Neuronal stem cell (in vitro differentiated cells): Measurements from ENCODE around the gene LACRT.
A peak's percentile ranks its signal among the peaks of the same experiment; 100 is the strongest.

Experiments
- DNase-seq: peaks from one replicate; pipeline ENCODE4 v3.0.0-alpha.2; 2013; ENCODE audit warnings: low spot score
- H2AFZ ChIP-seq: one replicate; pipeline ENCODE4 v1.6.1; 2013; ENCODE audit warnings: mild to moderate bottlenecking, low read length, inconsistent platforms
- H2AK5ac ChIP-seq: 2 replicates; pipeline ENCODE4 v1.6.1; 2013; ENCODE audit warnings: low read depth, mild to moderate bottlenecking, inconsistent platforms, low read length, moderate library complexity, mixed read lengths
- H2BK120ac ChIP-seq: 2 replicates; pipeline ENCODE4 v1.6.1; 2013; ENCODE audit warnings: low read depth, mild to moderate bottlenecking, inconsistent platforms, low read length, moderate library complexity, mixed read lengths
- H2BK12ac ChIP-seq: one replicate; pipeline ENCODE4 v1.6.1; 2013; ENCODE audit warnings: low read length, inconsistent platforms
- H2BK15ac ChIP-seq: 2 replicates; pipeline ENCODE4 v1.6.1; 2013; ENCODE audit warnings: mild to moderate bottlenecking, low read length, inconsistent platforms, mixed read lengths
- H2BK5ac ChIP-seq: one replicate; pipeline ENCODE4 v1.6.1; 2013; ENCODE audit warnings: inconsistent platforms, mild to moderate bottlenecking, low read length, moderate library complexity
- H3K14ac ChIP-seq: one replicate; pipeline ENCODE4 v1.6.1; 2013; ENCODE audit warnings: low read length, inconsistent platforms
- H3K18ac ChIP-seq: 2 replicates; pipeline ENCODE4 v1.6.1; 2013; ENCODE audit warnings: low read length, inconsistent platforms
- H3K23ac ChIP-seq: 2 replicates; pipeline ENCODE4 v1.6.1; 2013; ENCODE audit warnings: low read depth, mild to moderate bottlenecking, mixed read lengths, low read length, inconsistent platforms; ENCODE audit not compliant: poor library complexity
- H3K27ac ChIP-seq: replicated peaks from 3 replicates; pipeline ENCODE4 v1.5.1; 2013; ENCODE audit warnings: low read length, inconsistent platforms
- H3K27me3 ChIP-seq, 3 experiments: 2 replicates each; pipeline ENCODE4 v1.6.1; 2013; ENCODE audit warnings: low read length in 3 of 3, mild to moderate bottlenecking in 2 of 3, inconsistent platforms in 1 of 3, low read depth in 1 of 3, mixed read lengths in 1 of 3, moderate library complexity in 1 of 3; ENCODE audit not compliant: control insufficient read depth in 3 of 3, insufficient read depth in 3 of 3
- H3K36me3 ChIP-seq, 2 donors: replicated peaks in 1 of 2; 2 replicates each; pipeline ENCODE4 v1.6.1; 2013; ENCODE audit warnings: low read length in 2 of 2; ENCODE audit not compliant: control insufficient read depth in 2 of 2, insufficient read depth in 2 of 2
- H3K4ac ChIP-seq: 2 replicates; pipeline ENCODE4 v1.6.1; 2013; ENCODE audit warnings: inconsistent platforms, mild to moderate bottlenecking, low read length, moderate library complexity
- H3K4me1 ChIP-seq, 2 donors: 1 replicate in 1 of 2; 2 replicates in 1 of 2; pipeline ENCODE4 v1.6.1; 2013; ENCODE audit warnings: low read length in 2 of 2, low read depth in 1 of 2; ENCODE audit not compliant: control insufficient read depth in 2 of 2, insufficient read depth in 1 of 2
- H3K4me2 ChIP-seq: one replicate; pipeline ENCODE4 v1.6.1; 2013; ENCODE audit warnings: mild to moderate bottlenecking, low read length, inconsistent platforms; ENCODE audit not compliant: insufficient read depth, poor library complexity, severe bottlenecking
- H3K4me3 ChIP-seq, 2 donors: 2 replicates each; pipeline ENCODE4 v1.5.1; 2013; ENCODE audit warnings: low read length in 2 of 2, mild to moderate bottlenecking in 2 of 2, inconsistent platforms in 1 of 2, moderate library complexity in 1 of 2
- H3K79me1 ChIP-seq: one replicate; pipeline ENCODE4 v1.6.1; 2013; ENCODE audit warnings: low read depth, mild to moderate bottlenecking, inconsistent platforms, low read length, moderate library complexity
- H3K9ac ChIP-seq: one replicate; pipeline ENCODE4 v1.6.1; 2013; ENCODE audit warnings: mild to moderate bottlenecking, low read depth, low read length, inconsistent platforms; ENCODE audit not compliant: poor library complexity
- H3K9me3 ChIP-seq, 2 donors: replicated peaks in 1 of 2; 2 replicates each; pipeline versions ENCODE3 to v1.6.1; 2013; ENCODE audit warnings: low read length in 2 of 2, mild to moderate bottlenecking in 2 of 2, inconsistent platforms in 1 of 2, low read depth in 1 of 2, mixed read lengths in 1 of 2, moderate library complexity in 1 of 2; ENCODE audit not compliant: control insufficient read depth in 2 of 2, insufficient read depth in 1 of 2
- H4K8ac ChIP-seq: one replicate; pipeline ENCODE4 v1.6.1; 2013; ENCODE audit warnings: low read depth, mild to moderate bottlenecking, inconsistent platforms, low read length, moderate library complexity
- H4K91ac ChIP-seq: one replicate; pipeline ENCODE4 v1.6.1; 2013; ENCODE audit warnings: low read length, low read depth, mild to moderate bottlenecking, inconsistent platforms; ENCODE audit not compliant: poor library complexity
- WGBS, 2 donors: extraction: QIAGEN DNeasy Blood & Tissue Kit; methylation state at CpG; one replicate each; pipeline ENCODE4 v1.1.7; 2013; ENCODE audit warnings: missing lambda C conversion rate in 2 of 2, mixed read lengths in 1 of 2; ENCODE audit not compliant: insufficient read length in 2 of 2, insufficient replicate concordance in 1 of 2; ENCODE audit errors: extremely low coverage in 2 of 2; 5-methylcytosine and 5-hydroxymethylcytosine counted together

The LACRT gene

DNA sequence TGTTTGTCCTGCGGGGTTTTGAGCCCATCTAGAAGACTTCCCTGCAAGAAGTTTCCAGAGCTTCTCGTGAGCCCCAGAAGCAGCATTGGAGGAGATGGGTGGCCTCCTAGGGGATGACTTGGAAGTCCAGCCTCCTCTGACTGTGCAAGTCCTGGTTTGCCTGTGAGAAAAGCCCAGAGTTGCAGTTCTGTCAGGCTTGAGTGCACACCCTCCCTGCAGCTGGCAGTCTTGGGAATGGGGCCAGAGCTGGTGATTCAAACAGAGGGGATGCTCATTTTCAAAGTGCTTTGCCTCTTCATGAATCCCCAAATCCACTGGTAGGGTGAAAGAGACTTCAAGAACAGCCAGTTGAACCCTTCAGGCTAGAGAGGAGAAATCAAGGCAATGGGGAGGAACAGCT is 42.4 kb downstream of the LACRT start:
- H3K27me3 ChIP-seq = peaks cover 0 to 47% (median 11%) of the 10 kb centered on the region in 3 experiments
- no peak overlapping the region for H3K4ac ChIP-seq
- H4K8ac ChIP-seq = no peak overlapping the region
- H3K4me2 ChIP-seq = no peak overlapping the region
- no peak for DNase-seq
- no peak overlapping the region for H3K23ac ChIP-seq
- H2AFZ ChIP-seq = no peak overlapping the region
- H2BK120ac ChIP-seq = no peak overlapping the region
- no peaks in the 10 kb centered on the region for H3K36me3 ChIP-seq
- H3K18ac ChIP-seq = no peak overlapping the region
- H3K79me1 ChIP-seq = no peaks in the 10 kb centered on the region
- no peak overlapping the region for H2AK5ac ChIP-seq
- no peak overlapping the region for H3K14ac ChIP-seq
- H2BK15ac ChIP-seq = no peak overlapping the region
- no peak overlapping the region for H2BK12ac ChIP-seq
- no peak overlapping the region for H2BK5ac ChIP-seq
- no CpG with 5 or more reads among the region's 2 CpGs for WGBS, 2 donors
- H3K4me3 ChIP-seq = no peak overlapping the region
- H4K91ac ChIP-seq = no peak overlapping the region
- no peaks in the 10 kb centered on the region for H3K9me3 ChIP-seq
- H3K27ac ChIP-seq = no peak overlapping the region
- H3K4me1 ChIP-seq = peaks cover 0 to 11% of the 10 kb centered on the region in 2 donors
- no peak overlapping the region for H3K9ac ChIP-seq

DNA sequence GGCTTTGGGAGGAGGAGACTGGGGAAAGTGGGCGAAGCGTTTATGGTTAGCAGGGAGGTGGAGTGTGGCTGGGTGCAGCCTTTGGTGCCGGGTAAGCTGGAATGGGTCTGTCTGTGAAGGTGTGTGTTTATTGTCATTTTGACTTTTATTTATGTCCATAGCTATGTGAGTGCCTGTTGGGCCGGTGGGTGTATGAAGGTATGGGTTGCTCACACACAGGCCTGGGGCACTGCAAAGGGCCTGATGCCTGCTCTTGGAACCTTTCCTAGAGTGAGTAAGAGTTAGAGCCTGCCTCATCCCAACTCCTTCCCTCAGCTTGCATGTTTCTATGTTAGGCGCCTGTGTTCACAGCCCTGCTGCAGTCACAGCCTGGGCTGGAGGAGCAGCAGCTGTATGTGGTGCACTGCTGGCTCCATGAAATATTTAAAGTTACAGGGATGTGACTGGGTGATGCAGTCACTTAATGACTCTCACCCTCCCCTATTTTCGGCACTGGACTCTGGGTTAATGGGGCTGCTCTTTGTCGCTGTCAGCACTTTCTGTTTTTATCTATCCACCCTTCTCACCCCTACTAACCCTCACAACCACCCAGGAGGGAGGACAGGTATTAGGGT is 43.6 kb downstream of the LACRT start:
- Histone ChIP-seq H3K79me1 (no peaks in the 10 kb centered on the region), H3K27ac (no peak overlapping the region)

DNA sequence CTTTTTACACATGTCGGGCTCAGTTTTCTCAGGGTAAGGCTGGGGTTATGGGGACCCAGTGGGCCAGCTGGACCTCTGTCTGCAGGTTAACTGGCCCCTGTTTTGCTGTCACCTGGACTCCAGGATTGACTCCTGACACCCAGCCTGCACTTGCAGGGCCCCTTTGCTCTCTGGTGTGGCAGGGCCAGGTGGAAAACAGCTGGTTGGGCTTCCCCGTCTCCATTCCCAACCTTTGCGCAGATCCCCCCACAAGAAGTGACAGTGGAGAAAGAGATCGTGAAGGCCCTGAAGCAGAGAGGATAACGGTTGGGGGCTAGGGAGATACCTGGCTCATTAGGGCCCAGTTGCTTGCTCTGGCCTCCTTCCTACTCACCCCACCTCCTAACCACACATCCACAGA is 44.7 kb downstream of the LACRT start:
- H3K4ac ChIP-seq = no peak overlapping the region
- no peak overlapping the region for H3K9ac ChIP-seq
- peak overlapping the region; percentile 54 for H2BK15ac ChIP-seq
- H2BK12ac ChIP-seq = no peak overlapping the region
- H3K4me1 ChIP-seq = peaks cover 0 to 13% of the 10 kb centered on the region in 2 donors
- no peak overlapping the region for H3K4me2 ChIP-seq
- no peak overlapping the region for H4K8ac ChIP-seq
- WGBS, 2 donors = no CpG with 5 or more reads among the region's 5 CpGs
- H2BK5ac ChIP-seq = no peak overlapping the region
- peak overlapping the region; percentile 8 for H2AK5ac ChIP-seq
- no peaks in the 10 kb centered on the region for H3K79me1 ChIP-seq
- H4K91ac ChIP-seq = no peak overlapping the region
- no peak for DNase-seq
- no peaks in the 10 kb centered on the region for H3K9me3 ChIP-seq
- no peak overlapping the region for H3K4me3 ChIP-seq
- H3K27ac ChIP-seq = no peak overlapping the region
- peak overlapping the region; percentile 68 for H3K18ac ChIP-seq
- no peak overlapping the region for H3K14ac ChIP-seq
- no peak overlapping the region for H2AFZ ChIP-seq
- H3K36me3 ChIP-seq = no peaks in the 10 kb centered on the region
- no peak overlapping the region for H2BK120ac ChIP-seq
- H3K27me3 ChIP-seq = peaks cover 0 to 64% (median 11%) of the 10 kb centered on the region in 3 experiments
- no peak overlapping the region for H3K23ac ChIP-seq

More for the DNA sequence above, 43.6 kb downstream of the LACRT start:
- Histone ChIP-seq H2BK5ac (no peak overlapping the region), H2BK120ac (no peak overlapping the region), H3K4me3 (no peak overlapping the region), H4K8ac (no peak overlapping the region), H2BK15ac (no peak overlapping the region), H3K27me3 (peaks cover 0 to 60% (median 11%) of the 10 kb centered on the region in 3 experiments), H3K14ac (no peak overlapping the region), H3K9me3 (no peaks in the 10 kb centered on the region), H2AFZ (no peak overlapping the region), H4K91ac (no peak overlapping the region), H2AK5ac (peak overlapping the region; percentile 27), H3K36me3 (no peaks in the 10 kb centered on the region), H3K23ac (no peak overlapping the region), H2BK12ac (no peak overlapping the region), H3K4me1 (peaks cover 0 to 13% of the 10 kb centered on the region in 2 donors), H3K4ac (no peak overlapping the region), H3K18ac (peak overlapping the region; percentile 36), H3K9ac (no peak overlapping the region), H3K4me2 (no peak overlapping the region)
- WGBS, 2 donors = no CpG with 5 or more reads among the region's 7 CpGs
- no peak for DNase-seq

DNA sequence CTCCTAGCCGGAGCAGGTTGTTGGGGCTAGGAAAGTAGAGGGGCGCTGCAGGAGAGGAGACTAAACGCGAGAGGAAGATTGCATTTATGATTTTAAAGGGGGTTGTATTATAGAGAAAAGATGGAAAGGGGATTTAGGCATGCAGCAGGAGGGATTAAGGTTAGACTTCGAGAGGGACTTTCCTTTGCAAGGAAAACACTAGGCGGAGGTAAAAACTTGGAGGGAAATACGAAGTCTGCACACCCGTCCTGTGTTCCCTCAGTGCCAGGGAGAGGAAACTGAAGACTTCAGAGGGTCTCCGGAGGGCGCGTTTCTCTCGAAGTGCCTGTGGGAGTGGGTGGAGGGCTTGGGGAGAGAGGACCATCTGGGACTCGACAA is 45.8 kb downstream of the LACRT start:
- Histone ChIP-seq H2BK15ac (no peak overlapping the region), H3K4ac (no peak overlapping the region), H3K14ac (no peak overlapping the region), H3K4me1 (peaks cover 0 to 17% of the 10 kb centered on the region in 2 donors), H2BK120ac (no peak overlapping the region), H3K9ac (no peak overlapping the region), H3K79me1 (no peaks in the 10 kb centered on the region), H3K9me3 (no peaks in the 10 kb centered on the region), H2AK5ac (no peak overlapping the region), H3K27ac (no peak overlapping the region), H3K23ac (no peak overlapping the region), H3K27me3 (peaks cover 0 to 64% (median 11%) of the 10 kb centered on the region in 3 experiments), H4K8ac (no peak overlapping the region), H2AFZ (peak overlapping the region; percentile 64), H2BK5ac (no peak overlapping the region), H3K4me2 (peak overlapping the region; percentile 53), H3K18ac (no peak overlapping the region), H4K91ac (no peak overlapping the region), H3K36me3 (no peaks in the 10 kb centered on the region), H3K4me3 (peak overlapping the region in 1 of 2 donors; percentile 71), H2BK12ac (no peak overlapping the region)
- DNase-seq = no peak
- no CpG with 5 or more reads among the region's 13 CpGs for WGBS, 2 donors
